Skin epidermis (tissue), 12 donors: ENCODE measurements around the gene COL4A1.

Source experiments
- H3K27ac ChIP-seq, 21 experiments: fragments of 200-600 bp; sonication (generic) in 11 of 21; one replicate each; pipeline ENCODE4 v1.5.0; 2020; ENCODE audit warnings: mild to moderate bottlenecking in 3 of 21, inconsistent platforms in 2 of 21, moderate library complexity in 2 of 21
- H3K4me3 ChIP-seq, 7 experiments: fragments of 200-600 bp; sonication (generic) in 2 of 7; one replicate each; pipeline ENCODE4 v1.5.0; 2020; ENCODE audit warnings: inconsistent platforms in 2 of 7, mild to moderate bottlenecking in 2 of 7, moderate library complexity in 1 of 7

The COL4A1 gene

DNA sequence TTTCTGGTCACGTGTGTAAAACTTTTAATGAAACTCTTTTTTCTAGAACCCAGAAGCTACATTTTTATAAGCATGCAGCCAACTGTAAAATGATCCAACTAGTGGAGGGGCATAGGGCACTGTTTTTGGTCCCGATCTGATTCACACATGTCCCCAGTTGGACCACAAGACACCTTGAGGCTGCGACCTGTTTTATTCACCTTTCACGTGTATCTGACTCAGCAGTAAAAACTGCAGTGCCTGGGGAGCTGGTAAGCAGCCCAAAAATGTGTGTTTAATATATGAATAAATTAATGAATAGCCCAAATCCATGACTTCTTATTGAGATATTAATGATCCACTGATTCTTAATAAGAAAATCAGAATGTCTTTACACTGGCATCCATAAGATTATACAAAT, 140.4 kb downstream of the COL4A1 start:
- no peak overlapping the region for H3K27ac ChIP-seq

DNA sequence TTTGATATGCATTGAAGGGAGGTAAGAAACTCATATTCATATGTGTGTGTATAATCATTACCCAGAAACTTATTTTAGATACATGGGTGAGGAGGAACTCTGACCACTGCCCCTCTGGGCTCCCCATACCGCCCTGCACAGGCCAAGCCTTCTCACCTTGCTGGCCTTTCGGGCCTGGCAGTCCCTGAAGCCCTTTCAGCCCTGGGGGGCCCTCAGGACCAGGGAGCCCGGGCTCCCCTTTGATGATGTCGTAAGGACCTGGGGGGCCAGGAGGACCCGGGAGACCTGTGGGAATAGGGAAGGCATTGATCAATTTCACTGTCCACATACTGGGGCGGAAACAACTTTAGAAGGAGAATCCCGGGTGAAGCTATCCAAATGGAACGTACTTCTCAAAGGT, 142.3 kb downstream of the COL4A1 start:
- no peak overlapping the region for H3K27ac ChIP-seq
- H3K4me3 ChIP-seq = no peak overlapping the region

More for the DNA sequence above, 140.4 kb downstream of the COL4A1 start:
- no peak overlapping the region for H3K4me3 ChIP-seq

DNA sequence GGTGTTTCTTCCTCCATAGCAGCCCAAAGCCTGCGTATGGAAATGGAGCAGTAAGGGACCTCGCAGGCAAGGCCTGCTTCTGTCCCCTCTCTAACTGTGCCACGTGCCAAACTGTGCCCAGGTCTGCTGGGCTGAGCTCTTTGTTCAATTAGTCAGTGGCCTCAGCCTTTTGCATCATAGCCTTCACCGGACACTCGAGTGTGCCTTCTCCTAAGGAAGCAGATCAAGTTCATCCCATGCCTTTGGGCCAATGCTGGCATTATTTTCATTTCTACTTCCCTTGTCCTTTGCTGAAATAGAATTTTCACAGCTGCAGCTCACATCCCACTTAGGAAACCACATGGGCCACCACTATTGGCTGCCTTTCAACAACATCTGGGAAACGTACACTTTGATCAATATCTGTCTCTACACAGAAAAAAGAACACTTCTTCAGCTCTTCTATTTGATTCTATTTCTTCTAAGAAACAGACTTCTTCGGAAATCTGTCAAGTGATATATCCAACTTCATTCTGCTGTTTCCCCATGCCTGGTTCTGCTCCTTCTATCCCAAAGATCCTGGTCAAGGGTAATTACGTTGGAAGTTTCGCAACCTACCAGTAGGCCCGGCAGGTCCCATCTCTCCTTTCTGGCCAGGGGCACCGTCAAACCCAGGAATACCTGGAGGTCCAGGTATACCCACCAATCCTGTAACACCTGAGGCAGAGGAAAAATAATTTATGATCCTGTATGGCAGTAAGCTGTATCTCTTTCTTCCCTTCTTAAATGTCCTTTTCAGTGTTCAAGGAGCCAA, 143.9 kb downstream of the COL4A1 start:
- no peak overlapping the region for H3K4me3 ChIP-seq
- no peak overlapping the region for H3K27ac ChIP-seq

DNA sequence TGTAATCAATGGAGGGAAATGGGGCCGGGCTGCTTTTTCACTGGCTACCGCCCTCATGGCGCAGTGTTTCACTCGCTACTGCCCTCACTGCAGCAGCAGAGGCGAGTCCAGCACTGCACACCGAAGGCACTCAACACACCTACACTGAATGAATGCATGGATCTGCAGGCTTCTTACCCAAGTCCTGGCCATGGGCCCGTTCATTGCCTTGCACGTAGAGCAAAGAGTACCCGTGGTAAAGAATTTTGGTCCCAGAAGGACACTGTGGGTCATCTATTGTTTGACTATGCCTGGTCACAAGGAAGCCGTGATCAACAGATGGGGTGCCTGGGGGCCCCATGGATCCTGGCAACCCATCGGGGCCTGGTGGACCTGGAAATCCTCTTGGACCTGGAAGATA, 144.9 kb downstream of the COL4A1 start:
- Histone ChIP-seq H3K27ac (no peak overlapping the region), H3K4me3 (no peak overlapping the region)

GRCh38 chr13:110161112-110161882, 145.7 kb downstream of the COL4A1 start:
- H3K27ac ChIP-seq = peak overlapping the region in 4 of 21 experiments; percentile 1 to 55 (median 16)
- no peak overlapping the region for H3K4me3 ChIP-seq

DNA sequence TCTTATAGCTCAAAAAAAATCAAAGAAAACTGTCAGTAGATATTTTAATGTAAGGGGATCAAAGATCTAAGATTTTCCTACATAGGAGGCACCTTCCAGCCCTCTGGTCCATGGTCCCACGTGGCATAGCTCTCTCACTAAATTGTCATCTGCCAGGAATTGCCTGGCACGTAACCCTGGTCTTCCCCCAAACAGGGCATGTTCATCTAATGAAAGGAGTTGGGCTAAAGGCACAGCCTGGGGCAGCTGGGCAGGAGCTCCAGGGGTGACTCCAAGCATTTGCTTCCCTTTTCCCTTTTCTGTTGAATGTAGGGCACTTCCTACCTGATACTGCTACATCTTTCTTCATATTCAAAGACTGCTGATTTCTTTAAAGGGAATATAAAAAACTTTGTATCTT, 148.7 kb downstream of the COL4A1 start:
- Histone ChIP-seq H3K4me3 (no peak overlapping the region), H3K27ac (no peak overlapping the region)

DNA sequence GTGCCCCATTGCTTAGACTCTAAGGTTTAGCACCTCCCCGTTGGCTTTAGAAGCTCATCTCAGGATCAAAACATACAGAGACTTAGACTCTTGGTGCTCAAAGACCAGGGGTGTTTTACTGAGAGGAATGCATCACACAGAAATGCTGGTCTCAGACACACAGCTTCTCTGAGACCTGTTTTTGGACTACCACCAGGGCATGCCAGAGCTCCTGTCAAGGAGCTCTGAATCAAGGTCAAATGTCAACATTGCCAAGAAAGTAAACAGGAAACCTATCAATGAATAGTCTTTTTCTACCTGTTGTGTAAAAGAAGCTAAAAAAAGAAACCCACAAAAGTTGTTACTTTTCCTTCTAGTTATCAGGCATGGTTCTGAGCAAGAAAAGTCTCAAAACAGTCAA, 149.2 kb downstream of the COL4A1 start:
- H3K27ac ChIP-seq = no peak overlapping the region

DNA sequence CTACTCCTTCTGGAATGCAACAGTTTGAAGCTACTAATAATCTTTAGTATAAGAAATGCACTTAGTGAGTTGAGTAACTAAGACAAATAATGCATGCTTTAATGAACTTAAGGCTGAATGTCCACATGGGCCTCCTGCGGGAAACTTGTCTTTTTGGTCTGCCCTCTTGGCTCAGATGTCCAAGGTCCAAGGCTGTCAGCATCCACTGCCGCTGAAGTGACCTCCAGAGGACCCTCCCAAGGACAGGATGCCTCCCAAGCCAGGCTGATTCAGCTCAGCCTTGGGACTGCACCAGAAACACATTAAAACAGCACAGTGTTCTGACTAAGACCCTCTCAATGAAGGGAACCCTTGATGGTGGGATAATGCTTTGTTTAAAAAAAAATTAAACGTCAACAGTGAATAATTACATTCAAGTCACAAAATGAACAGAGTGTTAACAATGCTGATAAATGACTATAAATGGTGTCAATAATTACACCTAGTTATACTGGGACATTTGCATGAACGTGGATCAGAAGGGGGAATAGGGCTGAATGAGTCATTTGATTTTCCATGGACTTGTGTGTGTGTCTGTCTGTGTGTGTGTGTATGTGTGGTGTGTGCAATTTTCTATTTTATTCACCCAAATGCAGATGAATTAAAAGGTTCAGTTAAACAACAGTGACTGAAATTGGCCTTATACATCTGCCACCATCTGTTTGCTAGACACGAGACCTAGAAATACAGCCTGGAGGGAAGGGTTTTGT, 150.5 kb downstream of the COL4A1 start:
- Histone ChIP-seq H3K27ac (no peak overlapping the region), H3K4me3 (no peak overlapping the region)

More for the DNA sequence above, 149.2 kb downstream of the COL4A1 start:
- H3K4me3 ChIP-seq = no peak overlapping the region

- no peak overlapping the region for H3K27ac ChIP-seq
- no peak overlapping the region for H3K4me3 ChIP-seq
Observed at GRCh38 chr13:110155072-110155471, 151.9 kb downstream of the COL4A1 start.

DNA sequence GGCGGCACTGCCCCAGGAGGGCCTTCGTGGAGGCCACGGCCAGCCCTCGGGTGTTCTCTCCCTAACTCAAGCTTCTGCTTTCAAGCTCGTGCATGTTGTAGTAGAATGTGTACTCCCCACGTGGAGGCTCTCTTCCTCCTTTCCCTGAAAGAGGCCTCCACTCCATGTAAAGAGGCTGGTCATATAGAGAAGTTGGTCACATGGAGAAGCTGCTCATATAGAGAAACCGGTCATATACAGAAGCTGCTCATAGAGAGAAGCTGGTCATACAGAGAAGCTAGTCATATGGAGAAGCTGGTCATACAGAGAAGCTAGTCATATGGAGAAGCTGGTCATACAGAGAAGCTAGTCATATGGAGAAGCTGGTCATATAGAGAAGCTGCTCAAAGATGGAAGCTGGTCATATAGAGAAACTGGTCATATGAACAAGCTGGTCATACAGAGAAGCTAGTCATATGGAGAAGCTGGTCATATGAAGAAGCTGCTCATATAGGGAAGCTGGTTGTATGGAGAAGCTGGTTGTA, 152.5 kb downstream of the COL4A1 start:
- Histone ChIP-seq H3K27ac (no peak overlapping the region), H3K4me3 (no peak overlapping the region)

DNA sequence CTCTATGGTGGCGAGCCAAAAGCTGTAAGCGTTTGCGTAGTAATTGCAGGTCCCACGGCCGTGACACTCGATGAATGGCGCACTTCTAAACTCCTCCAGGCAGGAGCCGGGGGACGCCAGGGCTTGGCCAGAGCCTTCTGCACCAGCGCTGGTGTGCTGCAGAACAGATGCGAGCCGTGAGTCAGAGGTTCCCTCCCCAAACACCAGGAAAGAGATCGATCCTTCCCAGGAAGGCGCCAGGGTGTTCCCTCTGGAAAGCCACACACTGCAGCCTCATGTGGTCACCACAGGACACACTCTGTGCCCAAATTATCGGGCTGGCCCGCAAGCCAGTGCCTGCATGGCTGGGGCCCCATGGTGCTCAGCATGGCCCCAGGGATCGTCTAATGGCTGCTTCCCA, 154.6 kb downstream of the COL4A1 start:
- Histone ChIP-seq H3K4me3 (no peak overlapping the region), H3K27ac (no peak overlapping the region)

DNA sequence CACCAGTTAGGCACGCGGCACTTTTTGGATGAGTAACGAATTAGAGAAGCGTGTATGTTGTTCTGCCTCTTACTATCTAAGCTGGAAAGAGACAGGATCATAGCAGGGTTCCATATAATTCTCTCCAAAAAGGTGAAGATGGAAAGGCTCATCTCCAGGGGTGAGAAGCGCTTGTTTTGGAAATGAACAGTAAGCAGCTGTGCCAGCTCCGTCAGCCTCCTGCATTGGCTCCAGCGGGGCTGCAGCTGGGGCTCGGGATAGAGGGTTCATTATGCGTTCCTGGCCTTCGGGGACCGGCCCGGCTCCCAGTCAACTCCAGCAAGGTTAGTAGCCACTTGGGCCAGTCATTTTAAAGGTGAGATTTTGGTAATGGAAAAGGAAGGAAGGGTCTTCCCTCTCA, 155.5 kb downstream of the COL4A1 start:
- Histone ChIP-seq H3K4me3 (no peak overlapping the region), H3K27ac (no peak overlapping the region)

- no peak overlapping the region for H3K4me3 ChIP-seq
- H3K27ac ChIP-seq = no peak overlapping the region
Observed at GRCh38 chr13:110150384-110151101, 156.4 kb downstream of the COL4A1 start.

DNA sequence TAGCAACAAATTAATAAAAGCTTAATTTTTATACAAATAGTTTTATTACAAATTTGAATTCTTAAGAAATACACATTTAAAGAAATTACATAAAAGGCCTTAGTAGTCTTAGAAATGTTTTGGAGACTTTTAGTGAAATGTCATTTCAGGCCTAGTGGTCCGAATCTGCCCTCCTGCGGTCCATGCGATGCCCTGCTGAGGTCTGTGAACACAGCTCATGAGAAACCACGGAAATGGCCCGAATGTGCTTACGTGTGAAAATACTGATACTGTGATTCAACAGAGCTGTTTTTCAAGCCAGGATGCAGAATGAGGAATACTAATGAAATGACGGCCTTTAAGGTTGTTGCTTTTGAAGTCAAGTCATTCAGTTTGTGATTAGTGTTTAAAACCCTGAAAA, 157.9 kb downstream of the COL4A1 start:
- H3K27ac ChIP-seq = no peak overlapping the region
- no peak overlapping the region for H3K4me3 ChIP-seq

GRCh38 chr13:110140099-110140498, 166.9 kb downstream of the COL4A1 start:
- no peak overlapping the region for H3K27ac ChIP-seq
- no peak overlapping the region for H3K4me3 ChIP-seq

- Histone ChIP-seq H3K4me3 (peak overlapping the region; percentile 37 to 58 (median 43)), H3K27ac (peak overlapping the region in 10 of 21 experiments; percentile 3 to 83 (median 52))
Observed at GRCh38 chr13:110138700-110139036, 168.3 kb downstream of the COL4A1 start.

- Histone ChIP-seq H3K27ac (peak overlapping the region in 12 of 21 experiments; percentile 3 to 83 (median 52)), H3K4me3 (peak overlapping the region; percentile 37 to 58 (median 43))
Observed at GRCh38 chr13:110138010-110138699, 168.8 kb downstream of the COL4A1 start.

DNA sequence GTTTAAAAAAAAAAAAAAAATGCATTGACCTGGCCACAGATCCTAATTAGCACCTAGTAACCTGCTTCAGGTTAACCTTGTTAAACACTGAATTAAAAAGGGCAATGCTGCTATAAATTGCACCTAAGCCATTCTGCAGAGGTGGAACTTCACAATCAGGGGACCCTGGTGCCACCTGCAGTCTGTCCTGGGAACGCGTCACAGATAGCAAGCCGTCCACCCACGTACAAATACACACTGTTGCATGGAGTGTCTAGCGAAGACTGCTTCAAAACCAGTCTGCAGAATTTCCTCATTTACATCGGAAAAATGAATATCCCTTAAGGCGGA, 169.3 kb downstream of the COL4A1 start:
- peak overlapping the region in 7 of 21 experiments; percentile 7 to 83 (median 56) for H3K27ac ChIP-seq
- peak overlapping the region; percentile 37 to 58 (median 43) for H3K4me3 ChIP-seq
